Stimulated activated CD4-positive, alpha-beta T cell treated with anti-CD3 and anti-CD28 coated beads, TNF-alpha, amount 100 ng/mL, for 48 hours (primary cell): ENCODE results near the gene APLP1.
"Not testable (repeated sequence)": the region's sequence is repeated elsewhere in the genome, so short reads cannot be mapped to it uniquely, and the experiment has no call there.

Source experiments
- DNase-seq, 3 donors: peaks; one replicate each; pipeline ENCODE4 v3.0.0-alpha.2; 2020; ENCODE audit warnings: low read depth in 3 of 3

APLP1 gene

DNA sequence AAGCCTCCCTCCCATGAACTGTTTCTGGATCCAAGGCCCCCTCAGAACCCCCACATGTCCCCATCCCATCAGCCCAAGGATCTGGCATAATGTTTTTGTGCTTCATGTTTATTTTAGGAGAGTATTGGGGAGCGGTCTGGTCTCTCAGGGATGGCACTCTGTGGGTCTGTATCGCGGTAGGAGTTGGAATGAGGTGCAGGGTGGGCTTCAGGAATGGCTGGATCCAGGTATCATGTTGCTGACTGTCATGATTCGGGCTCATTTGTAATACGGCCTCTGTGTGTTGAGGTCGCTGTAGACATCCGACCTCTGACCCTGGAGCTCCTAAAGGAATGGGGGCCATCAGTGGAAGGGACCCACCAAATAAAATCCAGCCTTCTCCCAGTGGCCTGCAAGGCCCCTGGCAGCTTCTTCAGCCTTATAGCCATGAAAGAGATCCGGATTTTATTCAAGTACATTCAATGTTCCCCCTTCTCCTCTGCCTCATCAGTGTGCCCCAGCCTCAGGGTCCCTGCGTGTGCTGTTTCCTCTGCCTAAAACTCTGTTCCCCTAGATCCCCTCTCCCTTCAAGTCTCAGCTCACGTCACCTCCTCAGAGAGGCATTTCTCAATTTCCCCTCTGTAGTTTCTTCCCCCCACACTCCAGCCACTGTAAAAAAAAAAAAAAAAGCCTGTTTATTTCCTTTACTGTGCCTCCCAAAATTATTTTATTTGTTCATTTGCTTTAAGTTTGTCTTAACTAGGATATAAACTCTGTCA lies 36.1 kb downstream of the APLP1 start:
- no peak for DNase-seq

DNA sequence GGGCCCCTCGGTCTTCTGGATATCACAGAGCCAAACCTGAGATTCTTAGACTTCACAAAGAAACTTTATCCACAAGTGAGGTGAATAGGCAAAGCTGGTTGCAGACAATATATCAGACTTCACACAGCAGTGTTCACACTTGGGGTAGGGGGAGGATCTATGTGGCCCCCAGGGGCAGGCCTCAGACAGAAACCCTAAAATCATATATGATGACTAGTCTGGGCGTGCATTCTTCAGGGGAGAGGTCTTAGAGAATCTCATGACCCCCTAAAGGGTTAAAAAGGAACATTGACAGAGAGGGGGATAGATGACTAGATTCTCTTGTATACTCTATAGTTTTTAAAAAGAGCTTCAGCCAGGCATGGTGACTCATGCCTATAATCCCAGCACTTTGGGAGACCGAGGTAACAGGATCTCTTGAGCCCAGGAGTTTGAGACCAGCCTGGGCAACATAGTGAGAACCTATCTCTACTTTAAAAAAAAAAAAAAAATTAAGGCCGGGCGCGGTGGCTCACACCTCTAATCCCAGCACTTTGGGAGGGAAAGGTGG lies 36.9 kb downstream of the APLP1 start:
- no peak for DNase-seq

DNA sequence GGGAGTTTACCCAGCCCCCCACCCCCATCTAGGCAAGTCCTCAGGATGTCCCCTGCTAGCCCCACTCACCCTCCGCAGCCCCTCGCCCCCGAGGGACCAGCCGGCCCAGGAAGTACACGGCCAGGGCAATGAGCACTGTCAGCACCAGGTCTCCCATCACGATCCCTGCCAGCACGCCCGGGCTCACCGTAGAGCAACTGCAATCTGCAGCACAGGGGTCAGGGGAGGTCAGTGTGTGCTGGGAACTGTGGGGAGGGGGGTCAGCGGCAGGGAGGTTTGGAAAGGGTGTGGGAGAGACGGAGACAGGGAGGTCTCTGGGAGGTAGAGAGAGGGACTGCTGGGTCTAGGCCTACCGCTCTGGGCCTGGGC lies 39.0 kb downstream of the APLP1 start:
- DNase-seq, result no peak

DNA sequence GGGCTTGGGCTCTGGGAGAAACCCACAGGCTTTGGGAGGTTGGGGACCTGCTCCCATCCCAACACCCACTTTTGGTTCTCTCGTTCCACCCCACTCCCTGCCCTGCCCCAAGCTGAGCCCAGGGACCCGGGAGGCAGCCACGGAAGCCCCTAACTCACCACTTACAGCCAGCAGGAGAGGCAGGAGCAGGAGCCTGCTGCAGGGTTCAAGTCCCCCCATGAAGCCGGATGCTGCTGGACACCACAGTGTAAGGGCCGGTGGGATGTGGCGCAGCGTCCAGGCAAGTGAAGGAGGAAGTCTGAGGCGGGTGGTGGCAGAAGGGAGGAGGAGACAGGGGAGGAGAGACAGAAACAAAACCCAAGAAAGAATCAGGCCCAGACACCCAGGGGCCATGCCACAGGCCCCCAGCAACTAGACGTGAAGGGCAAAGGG lies 39.7 kb downstream of the APLP1 start, which contains the start of gene TYROBP:
Gene TYROBP, minus strand, starts transcription at position 286 of the 432 bp plus-strand sequence. Its CDS starts 67 bp downstream, at position 219.
- DNase-seq, result no peak

DNA sequence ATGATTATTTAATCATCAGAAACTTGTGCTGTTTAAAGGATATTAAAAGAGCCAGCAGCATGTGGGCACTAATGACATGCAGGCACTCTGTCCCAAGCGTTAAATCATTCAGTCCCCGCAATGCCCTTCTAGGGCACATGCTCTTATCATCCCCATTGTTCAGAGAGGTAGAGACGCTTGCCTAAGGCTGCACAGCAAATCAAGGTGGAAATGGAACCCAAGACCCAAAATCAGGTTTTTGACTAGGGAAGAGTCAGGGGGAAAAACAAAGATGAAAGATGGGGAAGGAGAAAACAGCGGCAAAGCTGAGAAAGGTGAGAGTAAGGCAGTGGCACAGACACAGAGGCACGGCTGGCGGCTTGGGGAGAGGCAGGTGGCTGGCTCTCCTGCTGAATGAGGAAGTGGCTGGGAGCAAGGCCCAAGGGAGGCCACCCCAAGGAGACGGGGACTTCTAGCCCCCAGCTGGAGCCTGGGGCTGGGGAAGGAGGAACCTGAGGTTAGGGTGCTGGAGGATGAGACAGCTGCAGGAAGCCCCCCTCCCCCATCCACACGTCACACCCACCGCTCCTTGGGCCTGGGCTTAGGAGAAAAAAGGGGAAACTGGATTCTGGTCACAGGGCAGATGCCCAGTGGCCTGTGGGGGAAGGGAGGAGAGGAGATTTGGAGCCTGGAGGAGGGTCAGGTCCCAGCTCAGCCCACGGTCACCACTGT lies 40.8 kb downstream of the APLP1 start:
- DNase-seq, result no peak

DNA sequence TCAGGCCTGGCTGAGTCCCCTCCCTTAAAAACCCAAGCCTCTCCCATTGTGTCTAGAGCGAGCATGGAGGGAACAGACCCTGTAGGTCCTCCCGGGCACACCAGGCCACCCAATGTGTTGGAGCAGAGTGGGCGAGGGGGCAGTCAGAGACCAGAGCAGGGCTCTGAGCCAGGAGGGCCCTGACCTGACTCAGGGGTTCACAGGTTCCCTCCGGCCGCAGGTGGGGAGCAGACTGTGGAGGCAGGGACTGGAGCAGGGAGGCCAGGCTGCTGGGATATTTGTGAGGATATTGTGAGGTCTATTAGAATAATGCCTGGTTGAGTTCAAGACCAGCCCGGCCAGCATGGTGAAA lies 41.3 kb downstream of the APLP1 start:
- DNase-seq, result no peak

DNA sequence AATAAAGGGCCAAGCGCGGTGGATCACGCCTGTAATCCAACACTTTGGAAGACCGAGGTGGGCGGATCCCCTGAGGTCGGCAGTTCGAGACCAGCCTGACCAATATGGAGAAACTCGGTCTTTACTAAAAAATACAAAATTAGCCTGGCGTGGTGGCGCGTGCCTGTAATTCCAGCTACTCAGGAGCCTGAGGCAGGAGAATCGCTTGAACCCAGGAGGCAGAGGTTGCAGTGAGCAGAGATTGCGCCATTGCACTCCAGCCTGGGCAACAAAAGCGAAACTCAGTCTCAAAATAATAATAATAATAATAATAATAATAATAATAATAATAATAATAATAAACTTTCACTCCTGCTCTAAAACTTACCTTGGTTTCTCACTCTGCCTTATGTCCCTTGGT lies 42.0 kb downstream of the APLP1 start:
- DNase-seq, result not testable (repeated sequence)

DNA sequence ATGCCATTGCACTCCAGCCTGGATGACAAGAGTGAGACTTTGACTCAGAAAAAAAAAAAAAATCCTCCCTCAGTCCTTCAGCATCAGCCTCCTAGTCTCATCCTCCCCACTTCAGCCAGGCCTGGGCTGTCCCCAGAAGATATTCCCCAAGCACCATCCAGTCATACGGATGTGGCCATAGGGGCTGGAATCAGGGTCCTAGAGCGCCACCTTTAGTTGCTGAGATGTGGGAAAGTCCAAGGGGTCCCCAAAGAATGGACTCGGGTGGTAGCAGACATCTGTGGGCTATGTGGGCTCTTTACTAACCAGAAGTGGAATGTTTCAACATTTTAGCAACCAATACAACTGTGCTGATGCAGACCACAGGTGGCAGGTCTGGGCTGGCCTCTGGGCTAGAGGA lies 42.8 kb downstream of the APLP1 start:
- no peak for DNase-seq

DNA sequence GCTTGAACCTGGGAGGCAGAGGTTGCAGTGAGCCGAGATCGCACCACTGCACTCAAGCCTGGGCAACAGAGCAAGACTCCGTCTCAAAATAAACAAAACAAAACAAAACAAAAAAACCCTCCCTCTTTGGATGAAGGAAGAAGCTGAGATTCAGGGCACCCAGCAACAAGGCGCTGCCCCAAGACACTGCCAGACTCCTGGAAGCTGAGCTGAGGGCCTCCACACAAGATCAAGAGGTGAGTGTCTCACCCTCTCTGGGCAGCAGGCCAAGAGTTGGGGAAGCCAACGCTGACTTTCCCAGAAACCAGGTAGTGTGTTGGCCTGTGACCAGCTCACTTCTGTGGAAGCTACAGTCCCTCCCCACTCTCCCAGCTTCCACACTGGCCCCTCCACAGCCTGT lies 43.4 kb downstream of the APLP1 start:
- DNase-seq, result no peak

DNA sequence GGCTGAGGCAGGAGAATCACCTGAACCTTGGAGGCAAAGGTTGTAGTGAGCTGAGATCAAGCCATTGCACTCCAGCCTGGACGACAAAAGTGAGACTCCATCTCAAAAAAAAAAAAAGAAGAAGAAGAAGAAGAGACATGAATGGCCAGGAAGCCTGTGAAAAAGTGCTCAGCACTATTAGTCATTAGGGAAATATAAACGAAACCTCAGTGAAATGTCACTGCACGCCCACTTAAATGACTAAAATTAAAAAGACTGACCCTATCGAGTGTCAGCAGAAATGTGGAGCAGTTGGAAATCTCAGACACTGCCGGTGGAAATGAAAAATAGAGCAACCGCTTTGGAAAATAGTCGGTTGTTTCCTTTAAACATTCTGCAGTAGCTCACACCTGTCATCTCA lies 45.2 kb downstream of the APLP1 start:
- DNase-seq, result no peak

DNA sequence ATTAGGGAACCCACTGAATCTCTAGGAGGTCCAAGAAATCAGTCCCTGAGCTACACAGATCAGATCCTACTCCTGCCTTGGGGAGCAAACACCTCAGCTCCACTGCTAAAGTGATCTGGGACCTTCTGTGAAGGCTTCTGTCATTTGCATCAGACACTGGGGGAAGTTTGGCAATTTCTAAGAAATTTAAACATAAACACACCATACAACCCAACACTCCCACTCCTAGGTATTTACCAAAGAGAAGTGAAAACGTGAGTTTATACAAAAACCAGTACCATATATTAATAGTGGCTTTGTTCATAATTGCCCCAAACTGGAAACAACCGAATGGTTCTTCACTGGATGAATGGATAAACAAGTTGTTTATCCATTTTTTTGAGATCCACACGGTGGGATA lies 47.1 kb downstream of the APLP1 start:
- DNase-seq, result no peak

DNA sequence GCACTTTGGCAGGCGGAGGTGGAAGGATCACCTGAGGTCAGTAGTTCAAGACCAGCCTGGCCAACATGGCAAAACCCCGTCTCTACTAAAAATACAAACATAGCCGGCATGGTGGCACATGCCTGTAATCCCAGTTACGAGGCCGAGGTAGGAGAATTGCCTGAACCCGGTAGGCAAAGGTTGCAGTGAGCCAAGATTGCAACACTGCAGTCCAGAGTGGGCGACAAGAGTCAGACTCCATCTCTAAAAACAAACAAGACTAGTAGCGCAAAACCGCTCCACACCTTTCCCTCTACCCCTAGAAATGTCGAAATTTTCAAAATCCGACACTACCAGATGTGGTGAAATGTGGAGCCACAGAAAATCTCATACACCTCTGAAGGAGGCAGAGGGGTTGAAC lies 50.9 kb downstream of the APLP1 start:
- DNase-seq, result no peak

DNA sequence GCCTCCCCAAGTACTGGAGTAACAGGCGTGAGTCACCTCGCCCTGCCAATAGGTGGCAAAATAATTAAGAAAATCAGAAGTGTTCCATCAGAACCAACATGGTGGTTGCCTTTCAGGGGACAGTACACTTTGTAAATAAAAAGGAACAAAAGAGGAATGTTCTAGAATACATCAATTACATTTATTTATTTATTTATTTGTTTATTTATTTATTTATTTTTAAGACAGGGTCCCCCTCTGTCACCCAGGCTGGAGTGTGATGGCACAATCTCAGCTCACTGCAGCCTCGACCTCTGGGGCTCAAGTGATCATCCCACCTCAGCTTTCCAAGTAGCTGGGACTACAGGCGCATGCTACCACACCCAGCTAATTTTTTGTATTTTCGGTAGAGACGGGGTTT lies 52.6 kb downstream of the APLP1 start:
- DNase-seq, result no peak

DNA sequence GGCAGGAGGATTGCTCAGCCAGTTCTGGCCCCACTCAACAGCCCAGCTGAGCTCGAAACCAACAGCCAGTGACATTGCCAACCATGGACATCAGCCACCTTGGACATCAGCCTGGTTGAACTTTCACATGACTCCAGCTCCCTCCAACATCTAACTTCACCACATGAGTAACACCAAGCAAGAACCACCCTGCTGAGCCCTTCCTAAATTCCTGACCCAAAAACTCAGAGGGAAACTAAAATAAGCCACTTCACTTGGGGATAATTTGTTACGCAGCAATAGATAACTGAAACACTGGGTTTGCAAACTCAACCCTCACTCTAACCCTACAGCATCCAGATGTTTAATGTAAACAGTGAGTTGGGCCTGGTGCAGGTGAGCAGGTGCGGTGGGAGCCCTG lies 57.1 kb downstream of the APLP1 start:
- DNase-seq, result no peak

DNA sequence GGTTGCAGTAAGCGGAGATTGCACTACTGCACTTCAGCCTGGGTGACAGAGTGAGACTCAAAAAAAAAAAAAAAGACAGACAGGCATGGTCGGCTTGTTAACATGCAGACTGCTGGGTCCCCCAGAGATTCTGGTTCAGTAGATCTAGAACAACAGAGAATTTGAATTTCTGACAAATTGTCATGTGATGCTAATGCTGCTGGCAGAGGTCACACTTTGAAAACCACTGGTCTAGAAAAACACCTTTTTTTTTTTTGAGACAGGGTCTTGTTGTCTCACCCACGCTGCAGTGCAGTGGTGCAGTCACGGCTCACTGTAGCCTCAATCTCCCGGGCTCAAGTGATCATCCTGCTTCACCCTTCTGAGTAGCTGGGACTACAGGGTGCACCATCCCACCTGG lies 60.1 kb downstream of the APLP1 start:
- DNase-seq, result no peak
